HEK293T (cell line): ENCODE measurements around the gene MYO6.
"Not testable (repeated sequence)": the region's sequence is repeated elsewhere in the genome, so short reads cannot be mapped to it uniquely, and the experiment has no call there.

Experiments
- CTCF ChIA-PET: fragments of 350-600 bp; formaldehyde crosslinking; extraction: SDS; loops from one replicate; lab custom pipeline; 2021; ENCODE audit warnings: antibody characterized with exemption, inconsistent platforms; lab: Yijun Ruan, JAX
- POLR2A ChIA-PET: fragments of 350-600 bp; formaldehyde crosslinking; extraction: SDS; loops from one replicate; lab custom pipeline; 2020; ENCODE audit warnings: antibody characterized with exemption, inconsistent platforms; lab: Yijun Ruan, JAX
- DNase-seq: peaks from one replicate; pipeline ENCODE4 v3.0.0; 2012; ENCODE audit warnings: mixed read lengths; ENCODE audit errors: extremely low spot score
- ARNT ChIP-seq: fragments of 450-650 bp; IDR thresholded peaks from 2 replicates; pipeline ENCODE4 v1.6.1; 2017; ENCODE audit warnings: mild to moderate bottlenecking
- BHLHE40 ChIP-seq: fragments of 450-650 bp; IDR thresholded peaks from 2 replicates; pipeline ENCODE4 v1.6.1; 2016; ENCODE audit warnings: mild to moderate bottlenecking, moderate library complexity, borderline replicate concordance
- CTBP1 ChIP-seq: fragments of 450-650 bp; IDR thresholded peaks from 2 replicates; pipeline ENCODE4 v1.6.1; 2016; ENCODE audit warnings: borderline replicate concordance
- ELF4 ChIP-seq: fragments of 450-650 bp; IDR thresholded peaks from 2 replicates; pipeline ENCODE4 v1.6.1; 2017; ENCODE audit warnings: antibody characterized with exemption
- FOXA1 ChIP-seq: fragments of 450-650 bp; IDR thresholded peaks from 2 replicates; pipeline ENCODE4 v1.6.1; 2016; ENCODE audit warnings: mild to moderate bottlenecking
- FOXK2 ChIP-seq: fragments of 450-650 bp; IDR thresholded peaks from 2 replicates; pipeline ENCODE4 v1.6.1; 2016; ENCODE audit warnings: mild to moderate bottlenecking
- FOXM1 ChIP-seq: fragments of 450-650 bp; IDR thresholded peaks from 2 replicates; pipeline ENCODE4 v1.6.1; 2017; ENCODE audit warnings: mild to moderate bottlenecking, borderline replicate concordance
- HDGF ChIP-seq: fragments of 450-650 bp; IDR thresholded peaks from 2 replicates; pipeline ENCODE4 v1.6.1; 2017; ENCODE audit warnings: antibody characterized with exemption, borderline replicate concordance
- L3MBTL2 ChIP-seq: fragments of 450-650 bp; conservative IDR thresholded peaks from 2 replicates; pipeline ENCODE4 v1.6.1; 2016; ENCODE audit warnings: mild to moderate bottlenecking
- LEF1 ChIP-seq: fragments of 450-650 bp; IDR thresholded peaks from 2 replicates; pipeline ENCODE4 v1.6.1; 2017; ENCODE audit warnings: mild to moderate bottlenecking, borderline replicate concordance
- NFRKB ChIP-seq: fragments of 450-650 bp; IDR thresholded peaks from 2 replicates; pipeline ENCODE4 v1.6.1; 2016; ENCODE audit warnings: mild to moderate bottlenecking, moderate library complexity
- PKNOX1 ChIP-seq: fragments of 450-650 bp; IDR thresholded peaks from 2 replicates; pipeline ENCODE4 v1.6.1; 2016
- SP1 ChIP-seq: fragments of 450-650 bp; IDR thresholded peaks from 2 replicates; pipeline ENCODE4 v1.6.1; 2017
- SUZ12 ChIP-seq: fragments of 450-650 bp; IDR thresholded peaks from 2 replicates; pipeline ENCODE4 v1.6.1; 2016; ENCODE audit warnings: mild to moderate bottlenecking
- TARDBP ChIP-seq: fragments of 450-650 bp; IDR thresholded peaks from 2 replicates; pipeline ENCODE4 v1.6.1; 2016
- ZNF384 ChIP-seq: fragments of 450-650 bp; IDR thresholded peaks from 2 replicates; pipeline ENCODE4 v1.6.1; 2016

Gene MYO6

GRCh38 chr6:75880305-75880704, 131.3 kb downstream of the MYO6 start:
- DNase-seq, result no peak
- ChIA-PET POLR2A (no interaction called here), CTCF (interaction anchor here (0.8 to 4.5 kb wide), 2 partner anchors 13 to 51 kb away, joined by 3 to 30 read pairs; no protein-coding TSS in a partner anchor)
- TF ChIP-seq ARNT (no peak), HDGF (no peak), NFRKB (no peak), FOXM1 (no peak), CTBP1 (no peak), BHLHE40 (no peak), TARDBP (no peak), PKNOX1 (no peak), FOXK2 (no peak), FOXA1 (no peak), SP1 (no peak)

- TF ChIP-seq BHLHE40, result no peak
- CTCF ChIA-PET, result interaction anchor here (2.5 kb wide), 1 partner anchor 11 kb away, joined by 10 read pairs; no protein-coding TSS in a partner anchor
- DNase-seq, result no peak
- POLR2A ChIA-PET, result no interaction called here
Observed at GRCh38 chr6:75882734-75883133, 133.7 kb downstream of the MYO6 start.

- ChIA-PET POLR2A (no interaction called here), CTCF (interaction anchor here (2.5 kb wide), 1 partner anchor 9 kb away, joined by 10 read pairs; no protein-coding TSS in a partner anchor)
- no peak for DNase-seq
- TF ChIP-seq FOXM1, result no peak
Observed at GRCh38 chr6:75884822-75885221, 135.8 kb downstream of the MYO6 start.

GRCh38 chr6:75892384-75892783, 143.3 kb downstream of the MYO6 start:
- CTCF ChIA-PET, result interaction anchor here (0.8 to 2.2 kb wide), 5 partner anchors 13 to 44 kb away, joined by 3 to 30 read pairs (median 4); no protein-coding TSS in a partner anchor
- POLR2A ChIA-PET, result no interaction called here
- no peak for DNase-seq
- TF ChIP-seq FOXA1, result no peak
- no peak for TF ChIP-seq HDGF

GRCh38 chr6:75893058-75893775, 144.2 kb downstream of the MYO6 start:
- ChIA-PET CTCF (interaction anchor here (0.6 to 2.2 kb wide), 15 partner anchors 9 to 1649 kb away, joined by 3 to 30 read pairs (median 4); no protein-coding TSS in a partner anchor), POLR2A (no interaction called here)
- peak; percentile 42 for DNase-seq
- peak; percentile 94 for TF ChIP-seq ELF4
- no peak for TF ChIP-seq L3MBTL2
- no peak for TF ChIP-seq BHLHE40
- TF ChIP-seq TARDBP, result no peak
- no peak for TF ChIP-seq SUZ12
- peak; percentile 55 for TF ChIP-seq ZNF384

- ChIA-PET POLR2A (no interaction called here), CTCF (interaction anchor here (0.6 to 2.2 kb wide), 13 partner anchors 10 to 1566 kb away, joined by 3 to 30 read pairs (median 4); no protein-coding TSS in a partner anchor)
- no peak for DNase-seq
- no peak for TF ChIP-seq LEF1
Observed at GRCh38 chr6:75893776-75894152, 144.7 kb downstream of the MYO6 start.

- ChIA-PET CTCF (no interaction called here), POLR2A (no interaction called here)
- DNase-seq, result no peak
- no peak for TF ChIP-seq PKNOX1
- TF ChIP-seq SUZ12, result no peak
- no peak for TF ChIP-seq ELF4
- TF ChIP-seq FOXA1, result no peak
- no peak for TF ChIP-seq TARDBP
Observed at GRCh38 chr6:75896526-75896925, 147.5 kb downstream of the MYO6 start.

GRCh38 chr6:75900216-75900615, 151.2 kb downstream of the MYO6 start:
- DNase-seq, CTCF ChIA-PET, POLR2A ChIA-PET: not testable (repeated sequence)

GRCh38 chr6:75905129-75905528, 156.1 kb downstream of the MYO6 start:
- POLR2A ChIA-PET, CTCF ChIA-PET, DNase-seq: not testable (repeated sequence)
